NCI-H146 (cell line): Measurements from ENCODE around the gene ARID4B.
"Not testable (repeated sequence)": the region's sequence is repeated elsewhere in the genome, so short reads cannot be mapped to it uniquely, and the experiment has no call there.

ENCODE experiments used
- DNase-seq: peaks from one replicate; lab custom pipeline; 2025; lab: John Stamatoyannopoulos, UW

The ARID4B gene

DNA sequence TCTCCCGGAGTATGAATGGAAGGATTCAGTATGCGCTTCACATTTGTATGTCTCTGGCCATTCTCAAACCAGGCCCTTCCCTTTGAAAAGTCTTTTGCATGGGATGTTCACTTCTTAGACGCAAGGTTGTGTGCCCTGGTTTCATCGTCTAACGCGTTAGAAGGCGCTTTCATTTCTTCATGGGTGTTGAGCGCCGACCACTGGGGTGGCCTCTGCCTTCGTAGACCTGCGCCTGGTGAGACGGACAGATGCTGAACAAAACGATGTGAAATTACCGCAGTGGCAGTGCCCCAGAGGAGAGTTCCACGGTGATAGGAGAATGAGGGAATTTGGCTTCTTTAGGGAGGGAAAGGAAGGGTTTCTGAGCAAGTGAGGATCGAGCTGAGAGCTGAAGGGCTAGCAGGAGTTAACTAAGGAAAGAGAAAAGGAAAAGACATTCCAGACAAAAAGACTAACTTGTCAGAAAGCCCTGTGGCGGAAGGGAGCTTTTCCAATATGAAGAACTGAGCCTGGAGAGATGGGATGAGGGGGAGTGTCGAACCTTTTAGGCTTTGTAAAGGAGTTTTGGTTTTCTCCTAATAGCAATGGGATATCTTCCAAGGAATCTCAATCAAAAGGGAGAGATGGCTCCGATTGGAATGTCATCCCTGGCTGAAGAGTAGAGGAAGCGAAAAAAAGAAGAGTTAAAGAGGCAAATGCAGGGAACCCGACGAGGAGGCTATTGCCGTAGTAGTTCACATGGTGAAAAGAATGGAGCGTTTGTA lies 1.3 kb upstream of the ARID4B start:
- DNase-seq = peak; percentile 56

DNA sequence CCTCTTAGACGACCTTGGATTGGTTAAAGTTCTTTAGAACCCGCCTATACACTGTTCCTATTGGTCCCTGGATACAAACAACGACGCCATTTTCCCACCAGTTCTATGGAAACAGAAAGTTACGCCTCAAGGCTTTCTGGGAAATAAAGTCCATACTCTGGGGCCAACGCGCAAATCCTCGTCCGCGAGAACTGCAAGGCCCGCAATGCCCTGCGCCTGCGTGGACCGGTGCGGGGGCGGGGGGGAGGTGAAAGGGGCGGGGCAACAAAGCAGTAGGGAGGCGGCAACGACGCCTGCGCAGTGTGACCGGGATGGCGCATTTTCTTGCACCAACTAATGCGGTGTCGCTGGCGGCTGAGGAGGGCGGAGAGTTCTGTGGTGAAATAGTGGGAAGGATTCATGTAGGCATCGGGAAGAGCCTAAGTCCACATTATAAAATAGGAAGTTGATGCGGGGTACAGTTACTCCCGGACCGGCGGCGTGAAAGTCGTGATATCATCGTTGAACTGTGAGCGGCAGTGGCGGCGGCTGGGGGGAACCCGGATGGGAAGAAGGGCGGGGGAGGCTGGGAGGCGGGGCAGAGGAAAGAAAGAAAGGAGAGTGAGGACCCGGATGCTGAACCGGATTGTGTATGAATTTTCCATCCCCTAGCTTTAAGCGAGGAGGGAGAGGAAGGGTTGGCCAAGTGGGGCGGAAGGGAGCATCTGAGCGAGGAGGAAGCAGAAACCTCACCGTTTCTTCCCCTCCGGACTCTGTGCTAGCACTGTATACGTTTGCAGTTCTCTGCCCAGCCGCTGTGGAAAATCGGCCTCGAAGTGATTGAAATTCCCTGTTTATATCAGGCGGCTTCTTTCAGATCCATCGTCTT lies 526 bp upstream of the ARID4B start, which contains the start of gene GGPS1:
Gene GGPS1 (plus strand): TSS at position 300 of the 868 bp plus-strand sequence. CDS start 6,695 bp downstream, outside the sequence.
- peak; percentile 100 for DNase-seq

DNA sequence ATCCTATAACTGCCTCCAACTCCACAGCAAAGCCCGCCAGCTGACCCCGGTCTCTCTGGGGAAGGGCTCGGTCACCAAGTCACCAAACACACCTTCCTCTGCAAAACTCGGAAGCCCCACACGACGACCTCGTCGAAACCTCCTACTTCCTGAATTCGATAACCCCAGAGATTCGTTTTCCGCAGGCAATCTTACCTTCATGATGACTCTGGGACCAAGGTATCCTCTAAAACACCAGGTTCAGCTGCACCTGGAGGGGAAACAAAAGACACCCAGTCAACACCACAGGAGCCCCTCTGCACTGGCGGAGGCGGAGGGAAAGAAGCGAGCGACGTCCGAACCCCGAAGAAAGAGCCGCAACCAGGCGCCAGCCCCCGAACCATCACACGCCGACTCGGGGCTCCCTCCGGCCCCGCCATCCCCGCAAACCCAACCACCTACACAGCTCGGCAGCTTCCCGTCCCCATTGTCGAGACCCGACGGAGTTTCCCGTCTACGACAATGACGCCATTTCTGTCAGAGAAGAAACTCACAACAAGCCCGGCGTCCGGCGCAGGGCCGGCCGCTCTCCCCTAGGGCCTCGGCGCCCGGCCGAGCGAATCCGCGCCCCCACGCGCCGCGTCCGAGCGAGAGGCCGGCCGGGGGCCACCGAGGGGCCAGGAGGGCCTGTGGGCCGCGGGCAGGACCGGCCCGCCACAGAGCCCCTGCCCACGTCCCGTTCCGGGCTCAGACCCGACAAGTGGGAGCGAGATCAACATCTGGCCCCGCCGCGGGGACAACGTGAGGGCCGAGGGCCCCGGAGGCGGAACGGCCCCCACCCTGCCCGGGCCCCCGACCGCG lies 1.0 kb downstream of the ARID4B start:
- peak; percentile 58 for DNase-seq

DNA sequence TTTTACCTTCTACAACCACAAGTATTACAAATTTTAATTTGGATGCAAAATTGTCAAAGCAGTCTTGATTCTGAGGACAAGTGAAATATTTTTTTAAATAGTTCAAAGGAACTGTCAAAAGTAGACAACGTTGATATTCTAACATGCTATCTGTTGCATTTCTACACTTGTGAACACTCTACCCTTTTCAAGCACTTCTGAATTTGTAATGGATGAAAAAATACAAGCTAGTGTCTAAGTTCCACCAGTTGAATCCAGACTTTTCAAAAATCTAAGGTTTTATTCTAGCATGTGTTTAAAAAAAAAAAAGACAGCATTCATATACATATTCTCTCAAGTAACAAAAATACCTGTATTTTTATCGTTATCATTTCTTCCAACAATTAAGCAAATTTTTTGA lies 2.1 kb downstream of the ARID4B start:
- no peak for DNase-seq

DNA sequence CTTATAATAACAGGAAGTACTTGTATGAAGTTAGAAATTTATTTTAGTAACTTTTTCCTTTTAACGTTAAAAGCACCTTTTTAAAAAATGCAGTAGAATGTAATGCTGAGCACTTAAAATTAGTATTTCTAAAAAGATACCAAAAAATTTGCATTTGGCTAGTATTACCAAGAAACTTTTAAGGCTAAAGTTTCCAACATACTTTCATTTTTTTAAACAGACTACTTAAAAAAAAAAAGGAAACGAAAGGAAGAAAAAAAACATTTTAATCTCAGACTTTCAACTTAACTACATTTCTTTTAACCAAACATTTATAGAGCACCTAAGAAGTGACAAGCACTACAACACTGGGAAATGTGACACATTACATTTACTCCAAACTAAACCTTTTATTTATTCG lies 2.8 kb downstream of the ARID4B start:
- no peak for DNase-seq

DNA sequence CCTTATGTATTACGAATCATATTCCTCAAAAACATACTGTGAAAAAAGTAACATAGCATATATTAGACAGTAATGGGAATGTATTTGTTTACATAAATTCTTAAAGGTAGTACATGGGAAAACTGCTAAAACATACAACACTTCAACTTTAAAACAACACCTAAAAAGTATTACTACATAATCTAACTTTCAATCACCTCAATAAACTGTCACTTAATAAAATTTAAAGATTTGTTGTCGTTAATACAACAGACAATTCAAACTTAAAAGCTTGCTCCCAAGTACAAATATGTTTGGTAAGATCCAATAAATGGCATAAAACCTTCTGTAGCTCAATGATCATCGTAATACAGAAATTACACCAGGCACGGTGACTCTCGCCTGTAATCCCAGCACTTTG lies 3.7 kb downstream of the ARID4B start:
- no peak for DNase-seq

DNA sequence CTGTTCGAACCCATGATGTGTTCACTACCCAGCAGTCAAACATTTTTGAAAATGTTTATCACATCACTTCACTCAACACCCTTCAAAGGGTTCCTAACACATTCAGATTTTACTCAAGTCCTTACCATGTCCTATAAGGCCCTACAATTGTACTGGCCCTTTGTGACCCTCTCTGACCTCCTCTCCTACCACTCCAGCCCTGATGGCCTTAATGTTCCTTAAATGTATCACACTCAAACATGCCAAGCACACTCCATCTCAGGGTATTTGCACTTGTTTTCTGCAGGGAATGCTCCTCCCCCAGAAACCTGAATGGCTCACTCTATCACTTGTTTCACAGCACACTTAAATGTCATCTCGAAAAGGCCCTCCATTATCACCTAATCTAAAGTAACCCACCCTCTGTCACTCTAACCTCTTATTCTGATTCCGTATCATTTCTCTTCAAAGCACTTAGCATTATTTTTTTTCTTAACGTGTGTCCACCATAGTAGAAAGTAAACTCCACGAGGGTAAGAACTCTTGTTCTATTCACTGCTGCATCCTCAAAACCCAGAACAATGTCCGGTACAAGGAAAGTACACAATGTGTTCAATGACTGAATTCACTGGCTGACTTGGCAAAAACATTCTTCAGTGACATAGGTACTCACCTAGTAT lies 7.3 kb downstream of the ARID4B start:
- DNase-seq = no peak

DNA sequence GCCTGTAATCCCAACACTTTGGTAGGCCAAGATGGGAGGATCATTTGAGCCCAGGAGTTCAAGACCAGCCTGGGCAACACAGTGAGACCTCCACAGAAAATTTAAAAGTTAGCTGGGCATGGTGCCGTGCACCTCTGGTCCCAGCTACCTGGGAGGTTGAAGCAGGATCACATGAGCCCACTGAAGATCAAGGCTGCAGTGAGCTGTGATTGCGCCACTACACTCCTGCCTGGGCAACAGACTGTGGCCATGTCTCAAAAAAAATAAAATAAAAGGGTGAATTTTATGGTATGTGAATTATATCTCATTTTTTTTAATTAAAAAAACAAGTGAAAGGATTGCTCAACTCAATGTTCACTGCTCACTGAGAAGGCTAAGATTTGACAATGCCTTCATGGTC lies 8.7 kb downstream of the ARID4B start:
- DNase-seq = no peak

DNA sequence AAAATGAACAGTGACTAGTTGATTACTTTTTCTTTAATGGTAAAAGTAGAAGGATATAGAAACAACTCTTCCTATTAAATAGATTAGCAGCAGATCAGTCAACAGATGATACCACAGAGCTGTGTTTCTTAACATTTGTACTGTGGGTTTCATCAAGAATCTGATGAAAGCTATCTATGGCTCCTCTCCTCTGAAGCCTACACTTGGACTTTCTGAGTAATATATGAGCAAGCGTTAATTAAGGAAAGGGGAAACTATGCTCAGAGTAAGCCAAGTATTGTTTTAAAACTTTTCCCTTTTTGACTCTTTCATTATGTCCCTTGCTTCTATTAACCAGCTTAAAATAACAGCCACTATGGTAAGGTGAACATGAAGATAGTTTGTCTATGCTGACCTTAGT lies 10.8 kb downstream of the ARID4B start:
- DNase-seq = no peak

DNA sequence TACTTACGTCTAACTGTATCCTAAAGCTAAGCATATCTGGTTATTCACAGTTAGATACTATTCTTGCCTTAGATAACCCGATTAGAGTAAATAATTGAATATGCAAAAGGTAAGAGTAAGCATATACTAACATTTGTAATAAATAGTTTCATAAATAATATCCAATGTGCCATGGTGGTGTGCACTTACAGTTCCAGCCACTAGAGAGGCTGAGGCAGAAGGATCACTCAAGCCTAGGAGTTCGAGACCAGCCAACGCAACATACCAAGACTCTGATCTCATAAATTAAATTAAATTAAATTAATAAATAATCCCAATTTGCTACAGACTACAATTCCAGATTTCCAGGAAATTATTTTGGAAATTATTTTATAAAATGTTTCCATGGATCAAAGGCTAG lies 12.2 kb downstream of the ARID4B start:
- DNase-seq = no peak

DNA sequence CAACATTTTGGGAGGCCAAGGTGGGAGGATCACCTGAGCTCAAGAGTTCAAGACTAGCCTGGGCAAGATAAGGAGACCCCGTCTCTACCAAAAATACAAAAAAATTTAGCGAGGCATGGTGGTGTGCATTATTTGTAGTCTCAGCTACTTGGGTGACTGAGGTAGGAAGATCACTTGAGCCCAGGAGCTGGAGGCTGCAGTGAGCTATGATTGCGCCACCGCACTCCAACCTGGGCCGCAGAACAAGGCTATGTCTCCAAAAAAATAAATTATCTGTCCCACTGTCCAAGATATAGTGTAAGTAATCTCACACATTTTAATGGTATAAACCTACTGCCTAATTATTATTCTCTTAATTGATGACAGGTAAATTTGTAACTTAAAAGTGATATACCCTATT lies 12.8 kb downstream of the ARID4B start:
- no peak for DNase-seq

DNA sequence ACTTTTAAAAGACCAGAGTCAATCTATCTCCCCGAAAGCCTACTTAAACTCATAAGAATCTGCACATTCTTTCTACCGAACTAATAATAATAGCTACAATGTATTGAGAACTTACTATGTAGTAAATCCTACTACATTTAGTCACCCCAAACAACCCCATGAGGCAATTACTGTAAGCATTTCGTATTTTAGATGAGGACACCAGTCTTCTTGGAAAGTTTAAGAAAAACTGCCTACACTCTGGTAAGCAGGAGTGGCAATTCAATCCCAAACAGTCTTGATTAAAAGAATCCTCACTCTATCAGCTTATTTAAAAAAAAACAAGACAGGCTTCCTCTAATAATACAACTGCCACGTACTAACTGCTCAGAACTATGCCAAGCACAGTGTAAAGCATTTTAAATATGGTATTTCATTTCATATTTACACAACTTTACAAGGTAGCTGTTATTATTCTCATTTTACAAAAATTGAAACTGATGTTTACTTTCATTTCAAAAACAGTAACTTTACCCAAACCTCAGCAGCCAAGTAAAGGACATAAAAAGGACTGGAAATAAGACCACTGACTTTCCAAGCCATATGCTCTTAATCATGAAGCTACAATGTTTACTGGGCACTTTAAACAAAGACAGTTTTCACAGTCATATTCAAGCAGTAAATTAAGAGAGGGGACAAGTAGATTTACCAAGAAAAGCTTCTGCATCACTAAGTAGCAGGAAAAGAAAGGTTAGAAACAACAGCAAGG lies 13.9 kb downstream of the ARID4B start:
- DNase-seq = no peak

DNA sequence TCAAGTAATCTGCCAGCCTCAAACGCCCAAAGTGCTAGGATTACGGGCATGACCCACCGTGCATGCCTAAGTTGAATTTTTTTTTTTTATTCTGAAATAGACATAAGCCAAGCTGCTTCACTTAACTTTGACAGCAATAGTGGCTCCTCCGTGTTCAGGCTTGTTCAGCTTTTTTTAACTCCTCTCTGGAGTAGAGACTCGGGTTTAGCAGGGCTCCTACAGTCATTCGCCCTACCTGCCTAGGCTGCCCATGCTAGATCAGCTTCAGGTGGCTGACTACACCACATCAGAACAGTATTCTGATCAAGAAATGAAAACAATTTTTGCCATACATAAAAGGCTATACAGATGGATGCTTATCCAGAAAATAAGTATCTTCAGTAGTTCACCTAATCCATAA lies 14.7 kb downstream of the ARID4B start:
- DNase-seq = no peak

DNA sequence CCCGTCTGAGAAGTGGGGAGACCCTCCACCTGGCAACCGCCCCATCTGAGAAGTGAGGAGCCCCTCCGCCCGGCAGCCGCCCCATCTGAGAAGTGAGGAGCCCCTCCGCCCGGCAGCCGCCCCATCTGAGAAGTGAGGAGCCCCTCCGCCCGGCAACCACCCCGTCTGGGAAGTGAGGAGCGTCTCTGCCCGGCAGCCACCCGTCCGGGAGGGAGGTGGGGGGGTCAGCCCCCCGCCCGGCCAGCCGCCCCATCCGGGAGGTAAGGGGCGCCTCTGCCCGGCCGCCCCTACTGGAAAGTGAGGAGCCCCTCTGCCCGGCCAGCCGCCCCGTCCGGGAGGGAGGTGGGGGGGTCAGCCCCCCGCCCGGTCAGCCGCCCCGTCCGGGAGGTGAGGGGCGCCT lies 18.8 kb downstream of the ARID4B start:
- DNase-seq = not testable (repeated sequence)

DNA sequence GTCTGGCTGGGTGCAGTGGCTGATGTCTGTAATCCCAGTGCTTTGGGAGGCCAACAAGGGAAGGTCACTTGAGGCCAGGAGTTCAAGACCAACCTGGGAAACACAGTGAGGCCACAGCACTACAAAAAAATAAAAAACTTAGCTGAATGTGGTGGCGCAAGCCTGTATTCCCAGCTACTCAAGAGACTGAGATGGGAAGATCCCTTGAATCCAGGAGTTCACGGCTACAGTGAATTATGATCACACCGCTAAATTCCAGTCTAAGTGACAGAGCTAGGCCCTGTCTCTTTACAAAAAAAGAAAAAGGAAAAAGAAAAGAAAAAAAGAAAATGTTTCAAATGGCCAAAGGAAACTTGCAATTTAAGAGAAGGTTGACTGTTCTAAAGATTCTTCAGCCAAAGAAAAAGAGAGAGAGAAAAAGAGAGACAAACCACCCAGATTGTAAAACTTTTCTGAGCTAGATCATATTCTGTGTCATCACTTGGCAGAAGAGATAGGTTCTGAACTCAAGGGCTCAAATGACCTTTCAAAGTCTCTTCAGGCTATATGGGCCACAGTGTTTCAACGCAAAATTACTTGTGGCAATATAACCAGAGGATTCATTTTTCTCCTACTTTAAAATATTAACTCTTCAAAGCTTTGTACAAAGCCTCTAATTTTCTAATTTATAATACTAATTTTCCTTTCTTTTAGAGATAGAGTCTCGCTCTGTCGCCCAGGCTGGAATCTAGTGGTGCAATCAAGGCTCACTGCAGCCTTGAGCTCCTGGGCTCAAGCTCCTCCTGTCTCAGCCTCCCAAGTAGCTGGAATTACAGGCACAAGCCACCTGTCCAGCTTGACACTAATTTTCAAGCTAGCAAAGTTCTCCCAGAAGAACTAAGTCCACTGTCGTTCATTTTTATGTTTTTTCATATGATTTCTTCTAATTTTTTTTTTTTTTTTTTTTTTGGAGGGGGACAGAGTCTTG lies 20.5 kb downstream of the ARID4B start:
- no peak for DNase-seq

DNA sequence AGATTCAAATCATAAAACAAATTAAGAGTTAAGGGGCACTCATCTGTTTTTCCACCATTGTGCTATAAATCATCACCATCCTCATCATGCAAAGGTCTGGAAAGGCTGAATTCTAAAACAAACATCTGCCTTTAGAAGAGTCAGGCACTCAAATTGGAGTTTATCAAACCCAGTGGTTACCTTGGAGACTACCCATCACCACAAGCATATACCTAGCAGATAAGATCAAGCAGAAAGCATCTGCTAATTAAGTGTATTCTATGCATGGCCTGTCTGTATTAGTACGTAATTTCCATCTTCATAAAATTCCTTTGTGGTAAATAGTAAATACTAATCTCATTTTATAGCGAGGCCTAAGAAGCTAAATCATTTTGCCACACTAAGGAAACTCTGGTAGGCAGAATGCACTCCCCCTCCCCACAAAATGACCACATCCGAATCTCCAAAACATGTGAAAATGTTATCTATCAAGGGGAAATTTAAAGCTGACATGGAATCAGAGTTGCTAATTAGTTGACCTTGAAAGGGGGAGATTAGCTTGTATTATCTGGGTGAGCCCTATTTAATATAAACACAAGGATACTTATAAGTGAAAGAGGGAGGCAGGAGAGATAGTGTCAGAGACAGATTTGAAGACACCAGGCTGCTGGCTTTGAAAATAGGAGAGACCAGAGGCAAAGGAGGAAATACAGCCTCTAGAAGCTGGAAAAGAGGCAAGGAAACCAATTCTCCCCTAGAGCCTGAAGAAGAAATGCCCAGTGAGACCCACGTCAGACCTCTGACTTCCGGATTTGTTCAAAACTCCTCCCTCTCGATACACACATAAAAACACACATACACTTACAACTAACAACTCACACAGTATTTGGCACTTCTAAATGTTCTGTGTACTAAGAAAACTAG lies 23.2 kb downstream of the ARID4B start:
- DNase-seq = peak; percentile 58

DNA sequence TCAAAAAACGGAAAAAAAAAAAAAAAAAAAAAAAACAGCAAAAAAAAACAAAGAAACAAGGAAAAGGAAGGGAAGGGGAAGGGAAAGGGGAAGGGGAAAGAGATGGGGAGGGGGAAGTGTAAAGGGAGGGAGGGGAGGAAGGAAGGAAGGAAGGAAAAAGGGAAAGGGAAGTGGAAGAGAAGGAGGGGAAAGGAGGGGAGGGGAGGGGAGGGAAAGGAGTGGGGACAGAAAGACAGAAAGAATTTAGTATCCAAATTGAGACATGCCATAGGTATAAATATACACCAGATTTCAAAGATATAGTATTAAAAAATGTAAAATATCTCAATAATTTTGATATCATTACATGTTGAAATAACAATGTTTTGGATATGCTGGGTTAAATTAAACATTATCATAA lies 25.8 kb downstream of the ARID4B start:
- DNase-seq = no peak

DNA sequence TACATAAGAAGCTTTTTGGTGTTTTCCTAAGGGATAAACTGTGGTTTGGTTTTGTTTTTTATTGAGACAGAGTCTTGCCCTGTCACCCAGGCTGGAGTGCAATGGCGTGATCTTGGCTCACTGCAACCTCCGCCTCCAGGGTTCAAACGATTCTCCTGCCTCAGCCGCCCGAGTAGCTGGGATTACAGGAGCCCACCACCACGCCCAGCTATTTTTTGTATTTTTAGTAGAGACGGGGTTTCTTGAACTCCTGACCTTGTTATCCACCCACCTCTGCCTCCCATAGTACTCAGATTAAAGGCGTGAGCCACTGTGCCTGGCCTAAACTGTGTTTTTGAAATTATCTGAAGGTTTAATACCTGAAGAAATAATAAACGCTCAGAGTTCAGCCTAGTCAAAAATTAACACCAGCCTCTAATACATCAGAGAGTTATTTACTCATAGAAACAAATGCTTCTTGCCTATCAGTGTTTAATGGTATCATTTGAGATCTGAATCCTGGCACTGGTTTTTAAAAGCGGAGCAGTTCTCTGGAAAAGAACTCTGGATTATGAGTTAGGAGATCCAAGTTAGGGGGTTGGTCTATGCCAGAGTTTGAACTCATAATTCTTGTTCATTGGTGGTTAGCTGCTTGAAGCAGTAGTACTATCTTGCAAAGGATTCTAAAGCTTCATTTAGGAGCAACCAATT lies 28.7 kb downstream of the ARID4B start:
- DNase-seq = no peak
